Prostate gland (tissue), 2 donors: ENCODE data around the gene EEF1AKMT1. TPM values are rescaled to one million over a fixed set of nuclear protein-coding genes. Genes with fewer than 3 reads are reported as not detected.

Experiments used
- DNase-seq: peaks from one replicate; pipeline ENCODE4 v3.0.0-alpha.2; 2019; ENCODE audit warnings: low spot score
- H3K27ac ChIP-seq, 2 donors: fragments of 200-600 bp; sonication (generic); 2 replicates each; pipeline ENCODE4 v1.5.1; 2017 to 2019
- H3K27me3 ChIP-seq: fragments of 200-600 bp; sonication (generic); replicated peaks from 2 replicates; pipeline ENCODE4 v1.5.1; 2019; ENCODE audit not compliant: insufficient read depth
- H3K36me3 ChIP-seq, 2 donors: fragments of 200-600 bp; sonication (generic); 1 replicate in 1 of 2; 2 replicates in 1 of 2; pipeline versions ENCODE4 v1.5.1 to v1.8.1; 2017 to 2019
- H3K4me1 ChIP-seq: fragments of 200-600 bp; sonication (generic); replicated peaks from 2 replicates; pipeline ENCODE4 v1.5.1; 2019
- H3K4me3 ChIP-seq, 2 donors: fragments of 200-600 bp; sonication (generic); 2 replicates each; pipeline ENCODE4 v1.5.1; 2017 to 2019
- H3K9me3 ChIP-seq: fragments of 200-600 bp; sonication (generic); 2 replicates; pipeline ENCODE4 v1.5.1; 2017
- POLR2A ChIP-seq: fragments of 450-650 bp; IDR thresholded peaks from one replicate; pipeline ENCODE4 v1.6.1; 2016; ENCODE audit warnings: antibody characterized with exemption, mild to moderate bottlenecking
- POLR2AphosphoS5 ChIP-seq: sonication (generic); formaldehyde crosslinking; IDR thresholded peaks from one replicate; pipeline ENCODE4 v1.6.1; 2017; ENCODE audit warnings: antibody characterized with exemption
- whole genome bisulfite sequencing: methylation state at CpG from one replicate; pipeline ENCODE4 v1.1.5; 2018; 5-methylcytosine and 5-hydroxymethylcytosine counted together
- intact Hi-C: fragments of 100-400 bp; cut with DNase I; formaldehyde crosslinking; loops from one replicate; pipeline ENCODE4 v1.14.2; 2022
- total RNA-seq, 2 donors: library from RNA; depleted of rRNA; stranded (reverse); fragments of >200 nt; gene quantifications; one replicate each; pipeline ENCODE4 v1.1.0, GENCODE V29; 2016
- TF ChIP-seq, protein P1 (sequence below), 4 experiments: fragments of 200-600 bp in 2 of 4; fragments of 450-650 bp in 2 of 4; sonication (generic) in 2 of 4; IDR thresholded peaks; 1 replicate in 3 of 4; 2 replicates in 1 of 4; pipeline ENCODE4 v1.5.1; 2016 to 2019; ENCODE audit warnings: antibody characterized with exemption in 4 of 4, mild to moderate bottlenecking in 2 of 4, moderate library complexity in 2 of 4

EEF1AKMT1 gene
- total RNA-seq, 2 donors from 2014 or later, result 11.4 to 31.6 TPM

GRCh38 chr13:20700288-20700687, 73.5 kb downstream of the EEF1AKMT1 start:
- Histone ChIP-seq H3K4me3 (no peak overlapping the region), H3K4me1 (no peaks in the 10 kb centered on the region), H3K36me3 (no peaks in the 10 kb centered on the region), H3K27ac (no peak overlapping the region), H3K27me3 (no peaks in the 10 kb centered on the region), H3K9me3 (no peaks in the 10 kb centered on the region)
- DNase-seq, result no peak
- intact Hi-C loops, result no loop called here
- TF ChIP-seq, protein P1, sequence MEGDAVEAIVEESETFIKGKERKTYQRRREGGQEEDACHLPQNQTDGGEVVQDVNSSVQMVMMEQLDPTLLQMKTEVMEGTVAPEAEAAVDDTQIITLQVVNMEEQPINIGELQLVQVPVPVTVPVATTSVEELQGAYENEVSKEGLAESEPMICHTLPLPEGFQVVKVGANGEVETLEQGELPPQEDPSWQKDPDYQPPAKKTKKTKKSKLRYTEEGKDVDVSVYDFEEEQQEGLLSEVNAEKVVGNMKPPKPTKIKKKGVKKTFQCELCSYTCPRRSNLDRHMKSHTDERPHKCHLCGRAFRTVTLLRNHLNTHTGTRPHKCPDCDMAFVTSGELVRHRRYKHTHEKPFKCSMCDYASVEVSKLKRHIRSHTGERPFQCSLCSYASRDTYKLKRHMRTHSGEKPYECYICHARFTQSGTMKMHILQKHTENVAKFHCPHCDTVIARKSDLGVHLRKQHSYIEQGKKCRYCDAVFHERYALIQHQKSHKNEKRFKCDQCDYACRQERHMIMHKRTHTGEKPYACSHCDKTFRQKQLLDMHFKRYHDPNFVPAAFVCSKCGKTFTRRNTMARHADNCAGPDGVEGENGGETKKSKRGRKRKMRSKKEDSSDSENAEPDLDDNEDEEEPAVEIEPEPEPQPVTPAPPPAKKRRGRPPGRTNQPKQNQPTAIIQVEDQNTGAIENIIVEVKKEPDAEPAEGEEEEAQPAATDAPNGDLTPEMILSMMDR (IDR thresholded peaks at IDR 0.05), result no peak
- TF ChIP-seq POLR2AphosphoS5 (no peak), POLR2A (no peak)
- 89% methylated on average over 6 of the region's 6 CpGs for WGBS

GRCh38 chr13:20699715-20700114, 74.0 kb downstream of the EEF1AKMT1 start:
- Histone ChIP-seq H3K4me3 (no peak overlapping the region), H3K27me3 (no peaks in the 10 kb centered on the region), H3K27ac (no peak overlapping the region), H3K4me1 (no peaks in the 10 kb centered on the region), H3K36me3 (no peaks in the 10 kb centered on the region), H3K9me3 (no peaks in the 10 kb centered on the region)
- 94% methylated on average over 9 of the region's 9 CpGs for WGBS
- no peak for TF ChIP-seq POLR2A
- TF ChIP-seq, protein P1 (IDR thresholded peaks at IDR 0.05), result no peak
- TF ChIP-seq POLR2AphosphoS5, result no peak
- intact Hi-C loops, result no loop called here
- no peak for DNase-seq

DNA sequence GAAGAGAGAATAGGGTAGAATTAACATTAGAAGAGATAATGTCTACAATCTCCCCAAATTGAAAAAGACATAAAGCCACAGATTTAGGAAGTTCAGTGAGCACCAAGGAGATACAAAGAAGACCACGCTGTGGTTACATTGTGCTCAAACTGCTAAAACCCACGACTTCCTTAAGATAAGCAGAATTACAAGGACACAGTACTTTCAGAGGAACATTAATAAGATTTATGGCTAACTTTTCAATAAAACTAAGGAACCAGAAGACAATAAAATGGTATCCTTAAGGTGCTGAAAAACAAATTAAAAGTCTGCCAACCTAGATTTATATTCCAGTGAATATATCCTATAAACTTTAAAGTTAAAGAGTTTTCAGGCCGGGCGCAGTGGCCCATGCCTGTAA, 77.7 kb downstream of the EEF1AKMT1 start:
- WGBS, result 11% methylated on average over 4 of the region's 4 CpGs
- Histone ChIP-seq H3K4me3 (no peak overlapping the region), H3K27me3 (no peaks in the 10 kb centered on the region), H3K27ac (no peak overlapping the region), H3K4me1 (no peaks in the 10 kb centered on the region), H3K36me3 (no peaks in the 10 kb centered on the region), H3K9me3 (no peaks in the 10 kb centered on the region)
- DNase-seq, result no peak
- TF ChIP-seq, protein P1 (IDR thresholded peaks at IDR 0.05), result no peak
- TF ChIP-seq POLR2AphosphoS5 (no peak), POLR2A (no peak)
- intact Hi-C loops, result no loop called here

GRCh38 chr13:20691616-20692015, 82.1 kb downstream of the EEF1AKMT1 start:
- no peak for TF ChIP-seq POLR2A
- TF ChIP-seq, protein P1 (IDR thresholded peaks at IDR 0.05), result no peak
- no peak for TF ChIP-seq POLR2AphosphoS5
- Histone ChIP-seq H3K27ac (no peak overlapping the region), H3K36me3 (no peaks in the 10 kb centered on the region), H3K27me3 (no peaks in the 10 kb centered on the region), H3K9me3 (no peaks in the 10 kb centered on the region), H3K4me3 (no peak overlapping the region), H3K4me1 (no peaks in the 10 kb centered on the region)
- DNase-seq, result no peak
- intact Hi-C loops, result no loop called here
- WGBS, result 70% methylated on average over 4 of the region's 4 CpGs

GRCh38 chr13:20689291-20689690, 84.5 kb downstream of the EEF1AKMT1 start:
- Histone ChIP-seq H3K27me3 (no peaks in the 10 kb centered on the region), H3K9me3 (no peaks in the 10 kb centered on the region), H3K4me3 (no peak overlapping the region), H3K4me1 (no peaks in the 10 kb centered on the region), H3K27ac (no peak overlapping the region), H3K36me3 (no peaks in the 10 kb centered on the region)
- WGBS, result 97% methylated on average over 3 of the region's 3 CpGs
- TF ChIP-seq POLR2A, result no peak
- TF ChIP-seq, protein P1 (IDR thresholded peaks at IDR 0.05), result no peak
- no peak for TF ChIP-seq POLR2AphosphoS5
- intact Hi-C loops, result no loop called here
- no peak for DNase-seq
